Natural killer cell (primary cell): ENCODE results near the gene DGKD. TPM values are rescaled to one million over a fixed set of nuclear protein-coding genes. Genes with fewer than 3 reads are reported as not detected.

ENCODE experiments used
- ATAC-seq, 3 donors: fragments of 150-1000 bp in 2 of 3; fragments of 200-7000 bp in 1 of 3; cut with Tn5 transposase; 1 replicate in 1 of 3; 2 replicates in 2 of 3; pipeline ENCODE4 v1.10.0; 2021; ENCODE audit warnings: mild to moderate bottlenecking in 2 of 3, moderate library complexity in 2 of 3
- DNase-seq, 2 donors: peaks; one replicate each; pipeline versions ENCODE4 v3.0.0 to v3.0.0-alpha.2; 2013 to 2021; ENCODE audit warnings: mixed read lengths in 1 of 2
- H3K27ac ChIP-seq: one replicate; pipeline ENCODE4 v1.5.1; 2013; ENCODE audit warnings: mild to moderate bottlenecking, low read length
- H3K27me3 ChIP-seq: one replicate; pipeline ENCODE4 v1.6.1; 2013; ENCODE audit warnings: low read length; ENCODE audit not compliant: control insufficient read depth, insufficient read depth
- H3K36me3 ChIP-seq: one replicate; pipeline ENCODE4 v1.6.1; 2013; ENCODE audit warnings: low read length; ENCODE audit not compliant: control insufficient read depth, insufficient read depth
- H3K4me1 ChIP-seq: one replicate; pipeline ENCODE4 v1.6.1; 2013; ENCODE audit warnings: low read length; ENCODE audit not compliant: control insufficient read depth, insufficient read depth
- H3K4me3 ChIP-seq: one replicate; pipeline ENCODE4 v1.5.1; 2013; ENCODE audit warnings: low read length
- H3K9me3 ChIP-seq: one replicate; pipeline ENCODE4 v1.6.1; 2013; ENCODE audit warnings: low read length; ENCODE audit not compliant: control insufficient read depth, insufficient read depth
- H3K27ac Mint-ChIP-seq, 2 donors: one replicate each; pipeline ENCODE4 v1.8.0; 2022; ENCODE audit warnings: mild to moderate bottlenecking in 2 of 2, mixed read lengths in 2 of 2, moderate library complexity in 1 of 2
- H3K27me3 Mint-ChIP-seq, 2 donors: one replicate each; pipeline ENCODE4 v1.8.0; 2022; ENCODE audit warnings: low read depth in 2 of 2, mixed read lengths in 2 of 2
- H3K36me3 Mint-ChIP-seq: one replicate; pipeline ENCODE4 v1.8.0; 2022; ENCODE audit warnings: mixed read lengths
- H3K4me1 Mint-ChIP-seq, 2 donors: one replicate each; pipeline ENCODE4 v1.8.0; 2022; ENCODE audit warnings: mixed read lengths in 2 of 2
- H3K4me3 Mint-ChIP-seq: one replicate; pipeline ENCODE4 v1.8.0; 2022; ENCODE audit warnings: mild to moderate bottlenecking, moderate library complexity, mixed read lengths
- H3K9me3 Mint-ChIP-seq, 2 donors: one replicate each; pipeline ENCODE4 v1.8.0; 2022; ENCODE audit warnings: mixed read lengths in 2 of 2
- CTCF ChIP-seq: fragments of 200-600 bp; IDR thresholded peaks from one replicate; pipeline ENCODE4 v1.8.0; 2022; ENCODE audit warnings: antibody characterized with exemption
- WGBS: methylation state at CpG from one replicate; pipeline ENCODE4 v1.1.7; 2013; ENCODE audit warnings: missing lambda C conversion rate; ENCODE audit not compliant: insufficient coverage; 5-methylcytosine and 5-hydroxymethylcytosine counted together
- intact Hi-C: fragments of 100-400 bp; cut with micrococcal nuclease; formaldehyde crosslinking; loops from one replicate; pipeline ENCODE4 v1.14.2; 2022
- total RNA-seq, 4 donors: library from RNA; stranded (reverse); fragments of 120-200 nt in 1 of 4; gene quantifications; one replicate each; pipeline versions ENCODE4 v1.2.3 to v1.2.4, GENCODE V29; 2013 to 2022

Gene DGKD
- total RNA-seq, 3 donors from 2014 or later (not counting 1 experiment from before 2014, with no cell fraction given), result 299 to 456 (median 329) TPM

GRCh38 chr2:233328922-233329321 is 25.4 kb upstream of the DGKD start:
- Mint-ChIP-seq H3K9me3 (no peaks in the 10 kb centered on the region), H3K4me1 (peaks cover 27 to 43% of the 10 kb centered on the region in 2 donors), H3K4me3 (no peak overlapping the region), H3K36me3 (no peaks in the 10 kb centered on the region), H3K27me3 (no peaks in the 10 kb centered on the region), H3K27ac (peak overlapping the region; percentile 61 to 97)
- 91% methylated on average over 4 of the region's 4 CpGs for WGBS
- H3K4me3 ChIP-seq, result no peak overlapping the region
- peaks cover 43% of the 10 kb centered on the region for H3K4me1 ChIP-seq
- no peaks in the 10 kb centered on the region for H3K27me3 ChIP-seq
- DNase-seq, result no peak
- H3K36me3 ChIP-seq, result no peaks in the 10 kb centered on the region
- TF ChIP-seq CTCF, result no peak
- intact Hi-C loops, result no loop called here
- ATAC-seq, result no peak
- no peak overlapping the region for H3K27ac ChIP-seq
- H3K9me3 ChIP-seq, result no peaks in the 10 kb centered on the region

- no peak for DNase-seq
- Mint-ChIP-seq H3K9me3 (no peaks in the 10 kb centered on the region), H3K36me3 (no peaks in the 10 kb centered on the region), H3K27ac (peak overlapping the region; percentile 61 to 97), H3K27me3 (no peaks in the 10 kb centered on the region), H3K4me3 (no peak overlapping the region), H3K4me1 (peaks cover 33 to 50% of the 10 kb centered on the region in 2 donors)
- H3K9me3 ChIP-seq, result no peaks in the 10 kb centered on the region
- intact Hi-C loops, result loop anchor here (2.0 to 10.0 kb wide), 2 partner anchors 29 to 55 kb away; no protein-coding TSS in a partner anchor
- H3K27ac ChIP-seq, result no peak overlapping the region
- no peak for TF ChIP-seq CTCF
- peaks cover 50% of the 10 kb centered on the region for H3K4me1 ChIP-seq
- WGBS, result 96% methylated on average over 7 of the region's 7 CpGs
- no peaks in the 10 kb centered on the region for H3K36me3 ChIP-seq
- H3K27me3 ChIP-seq, result no peaks in the 10 kb centered on the region
- no peak overlapping the region for H3K4me3 ChIP-seq
- no peak for ATAC-seq
Observed at GRCh38 chr2:233329489-233330135, 24.7 kb upstream of the DGKD start.

- peaks cover 60% of the 10 kb centered on the region for H3K4me1 ChIP-seq
- no peaks in the 10 kb centered on the region for H3K36me3 ChIP-seq
- ATAC-seq (peak; percentile 94 to 95 (median 95)), DNase-seq (peak; percentile 69 to 94)
- H3K27me3 ChIP-seq, result no peaks in the 10 kb centered on the region
- H3K36me3 Mint-ChIP-seq, result no peaks in the 10 kb centered on the region
- H3K9me3 Mint-ChIP-seq, result no peaks in the 10 kb centered on the region
- H3K4me3 ChIP-seq, result no peak overlapping the region
- H3K9me3 ChIP-seq, result no peaks in the 10 kb centered on the region
- no peak for TF ChIP-seq CTCF
- H3K27me3 Mint-ChIP-seq, result no peaks in the 10 kb centered on the region
- peak overlapping the region; percentile 83 for H3K4me3 Mint-ChIP-seq
- under 1% methylated on average over 15 of the region's 15 CpGs for WGBS
- peaks cover 46 to 61% of the 10 kb centered on the region in 2 donors for H3K4me1 Mint-ChIP-seq
- peak overlapping the region; percentile 97 for H3K27ac ChIP-seq
- H3K27ac Mint-ChIP-seq, result peak overlapping the region; percentile 97
- intact Hi-C loops, result loop anchor here (2.0 to 10.0 kb wide), 2 partner anchors 27 to 53 kb away; no protein-coding TSS in a partner anchor
Observed at GRCh38 chr2:233331536-233331935, 22.8 kb upstream of the DGKD start.
